Hepatocyte (in vitro differentiated cells): Measurements from ENCODE around the gene DCUN1D1. TPM values are rescaled to one million over a fixed set of nuclear protein-coding genes. Genes with fewer than 3 reads are reported as not detected.

Source experiments
- DNase-seq: peaks from one replicate; pipeline ENCODE4 v3.0.0-alpha.2; 2016; ENCODE audit warnings: low spot score
- H2AFZ ChIP-seq: fragments of 200-600 bp; sonication (generic); 2 replicates; pipeline ENCODE4 v1.6.0; 2016; ENCODE audit warnings: antibody characterized with exemption, mild to moderate bottlenecking
- H3K27ac ChIP-seq: fragments of 200-600 bp; sonication (generic); 2 replicates; pipeline ENCODE4 v1.5.1; 2016; ENCODE audit warnings: mild to moderate bottlenecking
- H3K27me3 ChIP-seq: fragments of 200-600 bp; sonication (generic); 2 replicates; pipeline ENCODE4 v1.6.1; 2016
- H3K36me3 ChIP-seq: fragments of 200-600 bp; sonication (generic); replicated peaks from 2 replicates; pipeline ENCODE4 v1.5.1; 2016; ENCODE audit warnings: low read depth; ENCODE audit not compliant: insufficient read depth
- H3K4me1 ChIP-seq: fragments of 200-600 bp; sonication (generic); 2 replicates; pipeline ENCODE4 v1.5.1; 2016; ENCODE audit warnings: mild to moderate bottlenecking, moderate library complexity; ENCODE audit not compliant: insufficient read depth
- H3K4me2 ChIP-seq: fragments of 200-600 bp; sonication (generic); 2 replicates; pipeline ENCODE4 v1.6.0; 2016
- H3K4me3 ChIP-seq: fragments of 200-600 bp; sonication (generic); 2 replicates; pipeline ENCODE4 v1.5.1; 2016; ENCODE audit warnings: mild to moderate bottlenecking
- H3K79me2 ChIP-seq: fragments of 200-600 bp; sonication (generic); 2 replicates; pipeline ENCODE4 v1.6.0; 2017; ENCODE audit warnings: mild to moderate bottlenecking
- H3K9me2 ChIP-seq: fragments of 200-600 bp; sonication (generic); replicated peaks from 2 replicates; pipeline ENCODE4 v1.6.0; 2017; ENCODE audit warnings: mild to moderate bottlenecking; ENCODE audit not compliant: insufficient read depth
- H3K9me3 ChIP-seq: fragments of 200-600 bp; sonication (generic); 2 replicates; pipeline ENCODE4 v1.5.1; 2016; ENCODE audit warnings: low read depth, mild to moderate bottlenecking
- H4K20me1 ChIP-seq: fragments of 200-600 bp; sonication (generic); 2 replicates; pipeline ENCODE4 v1.6.0; 2016; ENCODE audit warnings: mild to moderate bottlenecking; ENCODE audit not compliant: insufficient read depth, poor library complexity, severe bottlenecking
- CTCF ChIP-seq: fragments of 200-600 bp; sonication (generic); IDR thresholded peaks from 2 replicates; pipeline ENCODE4 v1.5.1; 2016; ENCODE audit warnings: antibody characterized with exemption, mild to moderate bottlenecking; ENCODE audit not compliant: poor library complexity
- EZH2 ChIP-seq: fragments of 200-600 bp; sonication (generic); IDR thresholded peaks from 2 replicates; pipeline ENCODE4 v1.6.1; 2016; ENCODE audit warnings: antibody characterized with exemption, mild to moderate bottlenecking, borderline replicate concordance
- EZH2phosphoT487 ChIP-seq: fragments of 200-600 bp; sonication (generic); IDR thresholded peaks from one replicate; pipeline ENCODE4 v1.6.1; 2018; ENCODE audit warnings: antibody characterized with exemption, mild to moderate bottlenecking, low read depth, moderate library complexity; ENCODE audit not compliant: unreplicated experiment, severe bottlenecking
- WGBS: methylation state at CpG from one replicate; pipeline ENCODE4 v1.1.6; 2016; ENCODE audit warnings: low lambda C conversion rate; ENCODE audit errors: missing lambda C conversion rate; 5-methylcytosine and 5-hydroxymethylcytosine counted together
- polyA plus RNA-seq: library from polyadenylated mRNA; unstranded; fragments of >200 nt; fragmentation: Nextera tagmentation; extraction: Ambion mirVana; gene quantifications from 2 replicates; pipeline ENCODE4 v1.2.1, GENCODE V29; 2016
- total RNA-seq: library from RNA; depleted of rRNA; stranded (reverse); fragments of >200 nt; gene quantifications from 2 replicates; pipeline ENCODE4 v1.2.3, GENCODE V29; 2014

DCUN1D1 gene
- total and polyA plus RNA-seq, 2 experiments from 2014 or later, result 22.2 to 49.2 TPM

- no peaks in the 10 kb centered on the region for H3K36me3 ChIP-seq
- H3K27me3 ChIP-seq, result no peaks in the 10 kb centered on the region
- DNase-seq, result no peak
- no peak overlapping the region for H3K27ac ChIP-seq
- H3K4me2 ChIP-seq, result no peak overlapping the region
- TF ChIP-seq EZH2, result no peak
- TF ChIP-seq CTCF, result no peak
- no peak for TF ChIP-seq EZH2phosphoT487
- H4K20me1 ChIP-seq, result no peaks in the 10 kb centered on the region
- no peaks in the 10 kb centered on the region for H3K9me2 ChIP-seq
- no peaks in the 10 kb centered on the region for H3K9me3 ChIP-seq
- no peak overlapping the region for H2AFZ ChIP-seq
- H3K4me3 ChIP-seq, result no peak overlapping the region
- peaks cover 4% of the 10 kb centered on the region for H3K79me2 ChIP-seq
- WGBS, result 94% methylated on average over 5 of the region's 5 CpGs
- no peaks in the 10 kb centered on the region for H3K4me1 ChIP-seq
These were observed 23.1 kb downstream of the DCUN1D1 start for GRCh38 chr3:182957226-182957625.

- Histone ChIP-seq H4K20me1 (no peaks in the 10 kb centered on the region), H3K9me3 (no peaks in the 10 kb centered on the region), H3K36me3 (no peaks in the 10 kb centered on the region), H3K27ac (no peak overlapping the region), H3K27me3 (no peaks in the 10 kb centered on the region), H2AFZ (no peak overlapping the region), H3K9me2 (no peaks in the 10 kb centered on the region), H3K4me3 (no peak overlapping the region), H3K4me1 (no peaks in the 10 kb centered on the region), H3K79me2 (no peaks in the 10 kb centered on the region), H3K4me2 (no peak overlapping the region)
- TF ChIP-seq EZH2 (no peak), CTCF (no peak), EZH2phosphoT487 (no peak)
- no peak for DNase-seq
- WGBS, result 92% methylated on average over 9 of the region's 9 CpGs
These were observed 25.6 kb downstream of the DCUN1D1 start for GRCh38 chr3:182954553-182955235.

GRCh38 chr3:182949688-182950087 is 30.6 kb downstream of the DCUN1D1 start:
- Histone ChIP-seq H2AFZ (no peak overlapping the region), H3K36me3 (no peaks in the 10 kb centered on the region), H3K27ac (no peak overlapping the region), H3K9me2 (no peaks in the 10 kb centered on the region), H3K79me2 (no peaks in the 10 kb centered on the region), H3K4me3 (no peak overlapping the region), H4K20me1 (no peaks in the 10 kb centered on the region), H3K4me2 (no peak overlapping the region), H3K4me1 (no peaks in the 10 kb centered on the region), H3K27me3 (no peaks in the 10 kb centered on the region), H3K9me3 (no peaks in the 10 kb centered on the region)
- no peak for DNase-seq
- 88% methylated on average over 1 of the region's 1 CpG for WGBS
- TF ChIP-seq EZH2 (no peak), CTCF (no peak), EZH2phosphoT487 (no peak)

- H3K9me3 ChIP-seq, result no peaks in the 10 kb centered on the region
- no peaks in the 10 kb centered on the region for H3K9me2 ChIP-seq
- no peaks in the 10 kb centered on the region for H3K79me2 ChIP-seq
- no peaks in the 10 kb centered on the region for H3K36me3 ChIP-seq
- no peak overlapping the region for H3K4me3 ChIP-seq
- no peak for TF ChIP-seq EZH2phosphoT487
- no peak for TF ChIP-seq EZH2
- no peak for TF ChIP-seq CTCF
- no peak overlapping the region for H3K27ac ChIP-seq
- no peak overlapping the region for H3K4me2 ChIP-seq
- H4K20me1 ChIP-seq, result no peaks in the 10 kb centered on the region
- H2AFZ ChIP-seq, result no peak overlapping the region
- H3K4me1 ChIP-seq, result no peaks in the 10 kb centered on the region
- WGBS, result 96% methylated on average over 5 of the region's 5 CpGs
- no peak for DNase-seq
- H3K27me3 ChIP-seq, result no peaks in the 10 kb centered on the region
These were observed 32.0 kb downstream of the DCUN1D1 start for GRCh38 chr3:182948305-182948704.
